Measurements from ENCODE around the gene C10orf90. TPM values are rescaled to one million over a fixed set of nuclear protein-coding genes. Genes with fewer than 3 reads are reported as not detected.

The C10orf90 gene
- total and polyA plus RNA-seq, 2 of the 8 experiments (the other 6 are each of a cell fraction or from before 2014, with no cell fraction given), result 0.21 TPM; not detected in 1

- TF ChIP-seq RNF2 (IDR thresholded peaks at IDR 0.05; ENCODE audit: borderline replicate concordance, low read depth, low read length, missing control alignments, poor library complexity, severe bottlenecking), result no peak
- TF ChIP-seq ASH2L (IDR thresholded peaks at IDR 0.05; ENCODE audit: low read length), result peak; percentile 26
- TF ChIP-seq TCF12 (IDR thresholded peaks at IDR 0.05; ENCODE audit: low read depth, low read length), result no peak
- TF ChIP-seq TBP (IDR thresholded peaks at IDR 0.05; ENCODE audit: low read depth, low read length), result no peak
- TF ChIP-seq HDAC6 (IDR thresholded peaks at IDR 0.05; ENCODE audit: low read depth, low read length), result no peak
- TF ChIP-seq JUND (IDR thresholded peaks at IDR 0.05; ENCODE audit: low read length), result no peak
- 0 out of 2 replicates have a peak, but pooled peaks have one; percentile 38 for TF ChIP-seq MAX (IDR thresholded peaks at IDR 0.05)
- TF ChIP-seq SUZ12 (IDR thresholded peaks at IDR 0.05; ENCODE audit: low read length), result peak; percentile 68
- no peak for TF ChIP-seq HDAC2 (IDR thresholded peaks at IDR 0.05; ENCODE audit: borderline replicate concordance in 1 of 2, low read depth in 2 of 2, low read length in 2 of 2)
- no peak for TF ChIP-seq POLR2A (IDR thresholded peaks at IDR 0.05; ENCODE audit: control extremely low read depth in 1 of 2, low read depth in 2 of 2, low read length in 2 of 2)
- TF ChIP-seq BRCA1 (IDR thresholded peaks at IDR 0.05; ENCODE audit: low read depth, low read length), result no peak
- TF ChIP-seq BCL11A (IDR thresholded peaks at IDR 0.05; ENCODE audit: low read depth in 2 of 2, low read length in 2 of 2), result no peak
- no peak; the same call in 1 of the 2 replicates for TF ChIP-seq PHF8 (conservative IDR thresholded peaks at IDR 0.05; ENCODE audit: low read depth, low read length)
These were observed 282.3 kb downstream of the C10orf90 start, which contains the start of gene ADAM12 (continued) for GRCh38 chr10:126387931-126388911.

Data from H1 (cell line).